IPS-18c (cell line): ENCODE measurements around the gene AP2A2.

Experiments used
- H3K4me3 ChIP-seq: 2 replicates; pipeline ENCODE4 v1.7.0; 2013; ENCODE audit warnings: low read depth, mild to moderate bottlenecking, low read length, moderate library complexity; ENCODE audit not compliant: insufficient read depth
- H3K9me3 ChIP-seq: one replicate; pipeline ENCODE4 v1.6.1; 2013; ENCODE audit warnings: mild to moderate bottlenecking, low read length, moderate library complexity; ENCODE audit not compliant: control insufficient read depth, insufficient read depth

The AP2A2 gene

GRCh38 chr11:925496-926301, at the start of gene AP2A2:
AP2A2 (plus strand) TSS chr11:925870; CDS start chr11:926022, 152 bp downstream.
- H3K9me3 ChIP-seq, result no peaks in the 10 kb centered on the region
- H3K4me3 ChIP-seq, result peak within 1 kb of the TSS; percentile 84

- Histone ChIP-seq H3K9me3 (no peaks in the 10 kb centered on the region), H3K4me3 (no peak overlapping the region)
Observed at GRCh38 chr11:876545-876944, 49.1 kb upstream of the AP2A2 start.

- H3K4me3 ChIP-seq, result no peak overlapping the region
Observed at GRCh38 chr11:877565-877964, 48.1 kb upstream of the AP2A2 start.

GRCh38 chr11:880447-880846, 45.2 kb upstream of the AP2A2 start:
- no peak overlapping the region for H3K4me3 ChIP-seq
- no peaks in the 10 kb centered on the region for H3K9me3 ChIP-seq

More at GRCh38 chr11:877565-877964, 48.1 kb upstream of the AP2A2 start:
- no peaks in the 10 kb centered on the region for H3K9me3 ChIP-seq

- no peak overlapping the region for H3K4me3 ChIP-seq
- no peaks in the 10 kb centered on the region for H3K9me3 ChIP-seq
Observed at GRCh38 chr11:882596-882995, 43.1 kb upstream of the AP2A2 start.

- H3K9me3 ChIP-seq, result no peaks in the 10 kb centered on the region
- no peak overlapping the region for H3K4me3 ChIP-seq
Observed at GRCh38 chr11:883527-883926, 42.1 kb upstream of the AP2A2 start.

GRCh38 chr11:884578-885070, 41.0 kb upstream of the AP2A2 start:
- no peak overlapping the region for H3K4me3 ChIP-seq
- no peaks in the 10 kb centered on the region for H3K9me3 ChIP-seq

GRCh38 chr11:886568-886967, 39.1 kb upstream of the AP2A2 start:
- H3K9me3 ChIP-seq, result no peaks in the 10 kb centered on the region
- H3K4me3 ChIP-seq, result no peak overlapping the region

GRCh38 chr11:887589-887988, 38.1 kb upstream of the AP2A2 start:
- H3K9me3 ChIP-seq, result no peaks in the 10 kb centered on the region
- no peak overlapping the region for H3K4me3 ChIP-seq

- H3K9me3 ChIP-seq, result no peaks in the 10 kb centered on the region
- no peak overlapping the region for H3K4me3 ChIP-seq
Observed at GRCh38 chr11:888310-889212, 37.1 kb upstream of the AP2A2 start.

GRCh38 chr11:889257-889656, 36.4 kb upstream of the AP2A2 start:
- Histone ChIP-seq H3K4me3 (no peak overlapping the region), H3K9me3 (no peaks in the 10 kb centered on the region)

GRCh38 chr11:889687-890475, 35.8 kb upstream of the AP2A2 start:
- no peak overlapping the region for H3K4me3 ChIP-seq
- no peaks in the 10 kb centered on the region for H3K9me3 ChIP-seq

GRCh38 chr11:890794-891540, 34.7 kb upstream of the AP2A2 start:
- no peak overlapping the region for H3K4me3 ChIP-seq

GRCh38 chr11:893008-893654, 32.5 kb upstream of the AP2A2 start:
- H3K9me3 ChIP-seq, result no peaks in the 10 kb centered on the region

More at GRCh38 chr11:890794-891540, 34.7 kb upstream of the AP2A2 start:
- H3K9me3 ChIP-seq, result no peaks in the 10 kb centered on the region

GRCh38 chr11:894575-895201, 31.0 kb upstream of the AP2A2 start:
- no peaks in the 10 kb centered on the region for H3K9me3 ChIP-seq
- H3K4me3 ChIP-seq, result no peak overlapping the region

More at GRCh38 chr11:893008-893654, 32.5 kb upstream of the AP2A2 start:
- H3K4me3 ChIP-seq, result no peak overlapping the region
